ENCODE results near the gene ATP6V1G3. TPM values are rescaled to one million over a fixed set of nuclear protein-coding genes. Genes with fewer than 3 reads are reported as not detected.

The ATP6V1G3 gene
- total RNA-seq, 2 donors from 2014 or later, result not detected

- Mint-ChIP-seq H3K27ac (peak overlapping the region; percentile 29), H3K4me1 (peaks cover 40% of the 10 kb centered on the region)
Measured at GRCh38 chr1:198558402-198558801, 17.9 kb upstream of the ATP6V1G3 start.

GRCh38 chr1:198556971-198557370 lies 16.5 kb upstream of the ATP6V1G3 start:
- H3K27me3 Mint-ChIP-seq, result no peaks in the 10 kb centered on the region
- ATAC-seq, result peak; percentile 94
- peak overlapping the region; percentile 77 for H3K4me3 Mint-ChIP-seq
- no peaks in the 10 kb centered on the region for H3K36me3 Mint-ChIP-seq (ENCODE audit: low read depth)
- no peaks in the 10 kb centered on the region for H3K9me3 ChIP-seq (ENCODE audit: control insufficient read depth, low read length, poor library complexity, severe bottlenecking)
- H3K4me1 Mint-ChIP-seq, result peaks cover 40% of the 10 kb centered on the region
- DNase-seq, result peak in 2 of 3 donors; percentile 13 to 17
- H3K27ac Mint-ChIP-seq, result peak overlapping the region; percentile 29

More at GRCh38 chr1:198558402-198558801, 17.9 kb upstream of the ATP6V1G3 start:
- Mint-ChIP-seq H3K27me3 (no peaks in the 10 kb centered on the region), H3K4me3 (no peak overlapping the region), H3K36me3 (ENCODE audit: low read depth) (no peaks in the 10 kb centered on the region)
- H3K9me3 ChIP-seq (ENCODE audit: control insufficient read depth, low read length, poor library complexity, severe bottlenecking), result no peaks in the 10 kb centered on the region
- DNase-seq (no peak), ATAC-seq (no peak)

GRCh38 chr1:198552668-198553416 lies 12.4 kb upstream of the ATP6V1G3 start:
- no peaks in the 10 kb centered on the region for H3K27me3 Mint-ChIP-seq
- H3K36me3 Mint-ChIP-seq (ENCODE audit: low read depth), result no peaks in the 10 kb centered on the region
- peak overlapping the region; percentile 57 for H3K27ac Mint-ChIP-seq
- peaks cover 34% of the 10 kb centered on the region for H3K4me1 Mint-ChIP-seq
- no peaks in the 10 kb centered on the region for H3K9me3 ChIP-seq (ENCODE audit: control insufficient read depth, low read length, poor library complexity, severe bottlenecking)
- DNase-seq (no peak), ATAC-seq (no peak)
- H3K4me3 Mint-ChIP-seq, result no peak overlapping the region

- H3K27me3 Mint-ChIP-seq, result no peaks in the 10 kb centered on the region
- ATAC-seq (no peak), DNase-seq (no peak)
- peaks cover 18% of the 10 kb centered on the region for H3K4me1 Mint-ChIP-seq
- peak overlapping the region; percentile 22 for H3K27ac Mint-ChIP-seq
- no peaks in the 10 kb centered on the region for H3K36me3 Mint-ChIP-seq (ENCODE audit: low read depth)
- no peaks in the 10 kb centered on the region for H3K9me3 ChIP-seq (ENCODE audit: control insufficient read depth, low read length, poor library complexity, severe bottlenecking)
- no peak overlapping the region for H3K4me3 Mint-ChIP-seq
Measured at GRCh38 chr1:198550941-198551524, 10.6 kb upstream of the ATP6V1G3 start.

- no peaks in the 10 kb centered on the region for H3K36me3 Mint-ChIP-seq (ENCODE audit: low read depth)
- ATAC-seq (peak; percentile 30), DNase-seq (no peak)
- peaks cover 14% of the 10 kb centered on the region for H3K4me1 Mint-ChIP-seq
- no peak overlapping the region for H3K27ac Mint-ChIP-seq
- no peaks in the 10 kb centered on the region for H3K9me3 ChIP-seq (ENCODE audit: control insufficient read depth, low read length, poor library complexity, severe bottlenecking)
- no peaks in the 10 kb centered on the region for H3K27me3 Mint-ChIP-seq
- no peak overlapping the region for H3K4me3 Mint-ChIP-seq
Measured at GRCh38 chr1:198549866-198550265, 9.4 kb upstream of the ATP6V1G3 start.

GRCh38 chr1:198548890-198549289 lies 8.4 kb upstream of the ATP6V1G3 start:
- Mint-ChIP-seq H3K27ac (no peak overlapping the region), H3K36me3 (ENCODE audit: low read depth) (no peaks in the 10 kb centered on the region), H3K27me3 (no peaks in the 10 kb centered on the region), H3K4me1 (peaks cover 11% of the 10 kb centered on the region), H3K4me3 (no peak overlapping the region)
- no peak for DNase-seq
- no peaks in the 10 kb centered on the region for H3K9me3 ChIP-seq (ENCODE audit: control insufficient read depth, low read length, poor library complexity, severe bottlenecking)
- no peak for ATAC-seq

- ATAC-seq (no peak), DNase-seq (no peak)
- Mint-ChIP-seq H3K4me3 (no peak overlapping the region), H3K27ac (no peak overlapping the region), H3K36me3 (ENCODE audit: low read depth) (no peaks in the 10 kb centered on the region), H3K27me3 (no peaks in the 10 kb centered on the region), H3K4me1 (peaks cover 13% of the 10 kb centered on the region)
- no peaks in the 10 kb centered on the region for H3K9me3 ChIP-seq (ENCODE audit: control insufficient read depth, low read length, poor library complexity, severe bottlenecking)
Measured at GRCh38 chr1:198545156-198545555, 4.7 kb upstream of the ATP6V1G3 start.

GRCh38 chr1:198544265-198544664 lies 3.8 kb upstream of the ATP6V1G3 start:
- H3K4me1 Mint-ChIP-seq, result peaks cover 15% of the 10 kb centered on the region
- no peak for ATAC-seq

GRCh38 chr1:198543670-198544260 lies 3.3 kb upstream of the ATP6V1G3 start:
- Mint-ChIP-seq H3K36me3 (ENCODE audit: low read depth) (no peaks in the 10 kb centered on the region), H3K4me3 (no peak overlapping the region), H3K4me1 (peaks cover 20% of the 10 kb centered on the region), H3K27ac (peak overlapping the region; percentile 86), H3K27me3 (no peaks in the 10 kb centered on the region)
- peak; percentile 30 for ATAC-seq
- H3K9me3 ChIP-seq (ENCODE audit: control insufficient read depth, low read length, poor library complexity, severe bottlenecking), result no peaks in the 10 kb centered on the region
- DNase-seq, result no peak

More at GRCh38 chr1:198544265-198544664, 3.8 kb upstream of the ATP6V1G3 start:
- Mint-ChIP-seq H3K4me3 (no peak overlapping the region), H3K36me3 (ENCODE audit: low read depth) (no peaks in the 10 kb centered on the region), H3K27ac (peak overlapping the region; percentile 86), H3K27me3 (no peaks in the 10 kb centered on the region)
- H3K9me3 ChIP-seq (ENCODE audit: control insufficient read depth, low read length, poor library complexity, severe bottlenecking), result no peaks in the 10 kb centered on the region
- no peak for DNase-seq

GRCh38 chr1:198542632-198543031 lies 2.2 kb upstream of the ATP6V1G3 start:
- H3K9me3 ChIP-seq (ENCODE audit: control insufficient read depth, low read length, poor library complexity, severe bottlenecking), result no peaks in the 10 kb centered on the region
- no peaks in the 10 kb centered on the region for H3K36me3 Mint-ChIP-seq (ENCODE audit: low read depth)
- H3K4me1 Mint-ChIP-seq, result peaks cover 20% of the 10 kb centered on the region
- no peak overlapping the region for H3K4me3 Mint-ChIP-seq
- no peak overlapping the region for H3K27ac Mint-ChIP-seq
- ATAC-seq (no peak), DNase-seq (no peak)
- H3K27me3 Mint-ChIP-seq, result no peaks in the 10 kb centered on the region

- Mint-ChIP-seq H3K27ac (no peak overlapping the region), H3K4me1 (peaks cover 25% of the 10 kb centered on the region), H3K36me3 (ENCODE audit: low read depth) (no peaks in the 10 kb centered on the region), H3K4me3 (no peak overlapping the region), H3K27me3 (no peaks in the 10 kb centered on the region)
- H3K9me3 ChIP-seq (ENCODE audit: control insufficient read depth, low read length, poor library complexity, severe bottlenecking), result no peaks in the 10 kb centered on the region
- ATAC-seq (no peak), DNase-seq (no peak)
Measured at GRCh38 chr1:198541737-198542136, 1.3 kb upstream of the ATP6V1G3 start.

GRCh38 chr1:198538579-198539364 lies 1.7 kb downstream of the ATP6V1G3 start:
- Mint-ChIP-seq H3K27ac (peak overlapping the region; percentile 77), H3K4me3 (no peak overlapping the region), H3K4me1 (peaks cover 25% of the 10 kb centered on the region), H3K36me3 (ENCODE audit: low read depth) (no peaks in the 10 kb centered on the region), H3K27me3 (no peaks in the 10 kb centered on the region)
- no peaks in the 10 kb centered on the region for H3K9me3 ChIP-seq (ENCODE audit: control insufficient read depth, low read length, poor library complexity, severe bottlenecking)
- no peak for DNase-seq
- no peak for ATAC-seq

GRCh38 chr1:198535631-198536030 lies 4.8 kb downstream of the ATP6V1G3 start:
- no peak overlapping the region for H3K4me3 Mint-ChIP-seq
- H3K9me3 ChIP-seq (ENCODE audit: control insufficient read depth, low read length, poor library complexity, severe bottlenecking), result no peaks in the 10 kb centered on the region
- no peaks in the 10 kb centered on the region for H3K27me3 Mint-ChIP-seq
- H3K36me3 Mint-ChIP-seq (ENCODE audit: low read depth), result peaks cover 3% of the 10 kb centered on the region
- ATAC-seq (no peak), DNase-seq (no peak)
- peaks cover 21% of the 10 kb centered on the region for H3K4me1 Mint-ChIP-seq
- no peak overlapping the region for H3K27ac Mint-ChIP-seq

Measured in T-helper 17 cell (primary cell).